T-helper 17 cell (primary cell): ENCODE measurements around the gene AP4E1. TPM values are rescaled to one million over a fixed set of nuclear protein-coding genes. Genes with fewer than 3 reads are reported as not detected.
A peak's percentile ranks its signal among the peaks of the same experiment; 100 is the strongest.
"Not testable (repeated sequence)": the region's sequence is repeated elsewhere in the genome, so short reads cannot be mapped to it uniquely, and the experiment has no call there.

Experiments
- ATAC-seq: fragments of 150-1000 bp; cut with Tn5 transposase; 2 replicates; pipeline ENCODE4 v1.10.0; 2021; ENCODE audit warnings: mild to moderate bottlenecking, moderate library complexity
- DNase-seq, 3 donors: peaks; one replicate each; pipeline versions ENCODE4 v3.0.0 to v3.0.0-alpha.2; 2020 to 2021
- H3K9me3 ChIP-seq: one replicate; pipeline ENCODE4 v1.7.0; 2013; ENCODE audit warnings: low read length, mild to moderate bottlenecking; ENCODE audit not compliant: control insufficient read depth, poor library complexity, severe bottlenecking
- H3K27ac Mint-ChIP-seq: one replicate; pipeline ENCODE4 v1.8.0; 2022; ENCODE audit warnings: mild to moderate bottlenecking, moderate library complexity, mixed read lengths
- H3K27me3 Mint-ChIP-seq: one replicate; pipeline ENCODE4 v1.8.0; 2022; ENCODE audit warnings: mixed read lengths
- H3K36me3 Mint-ChIP-seq: one replicate; pipeline ENCODE4 v1.8.0; 2022; ENCODE audit warnings: low read depth, mixed read lengths
- H3K4me1 Mint-ChIP-seq: one replicate; pipeline ENCODE4 v1.8.0; 2022; ENCODE audit warnings: mild to moderate bottlenecking, mixed read lengths
- H3K4me3 Mint-ChIP-seq: one replicate; pipeline ENCODE4 v1.8.0; 2022; ENCODE audit warnings: mild to moderate bottlenecking, moderate library complexity, mixed read lengths
- total RNA-seq, 4 donors: library from RNA in 2 of 4; stranded (reverse) in 2 of 4; gene quantifications; one replicate each; pipeline ENCODE4 v1.2.3 and lab custom pipeline; 2022 to 2026

AP4E1 gene
- total RNA-seq (1 to 10 TPM; 7.6 to 9.6 TPM), total RNA-seq (lab: John Stamatoyannopoulos, UW) (24.4 to 36.5 reads per million in 2 donors)

- DNase-seq (peak; percentile 93 to 96 (median 94)), ATAC-seq (peak; percentile 63)
- Mint-ChIP-seq H3K4me3 (peak within 1 kb of the TSS; percentile 97), H3K4me1 (peaks cover 20% of the 10 kb centered on the region), H3K27me3 (no peaks in the 10 kb centered on the region), H3K36me3 (peaks cover 8% of the 10 kb centered on the region), H3K27ac (peak within 1 kb of the TSS; percentile 99)
- H3K9me3 ChIP-seq: no peaks in the 10 kb centered on the region
These were observed at the start of gene AP4E1 for GRCh38 chr15:50908209-50909009. TSS of gene AP4E1 (plus strand) at chr15:50908683. CDS start at chr15:50908779, 96 bp downstream.

- H3K9me3 ChIP-seq: no peaks in the 10 kb centered on the region
- no peak overlapping the region for H3K27ac Mint-ChIP-seq
- peaks cover 8% of the 10 kb centered on the region for H3K36me3 Mint-ChIP-seq
- DNase-seq (no peak), ATAC-seq (no peak)
- peaks cover 12% of the 10 kb centered on the region for H3K27me3 Mint-ChIP-seq
- H3K4me3 Mint-ChIP-seq: no peak overlapping the region
- no peaks in the 10 kb centered on the region for H3K4me1 Mint-ChIP-seq
These were observed 47.7 kb upstream of the AP4E1 start for GRCh38 chr15:50860824-50861223.

- H3K4me1 Mint-ChIP-seq: peaks cover 3% of the 10 kb centered on the region
- DNase-seq (no peak), ATAC-seq (no peak)
- H3K4me3 Mint-ChIP-seq: no peak overlapping the region
- no peak overlapping the region for H3K27ac Mint-ChIP-seq
- H3K36me3 Mint-ChIP-seq: peaks cover 5% of the 10 kb centered on the region
- H3K27me3 Mint-ChIP-seq: peaks cover 7% of the 10 kb centered on the region
- H3K9me3 ChIP-seq: no peaks in the 10 kb centered on the region
These were observed 45.9 kb upstream of the AP4E1 start for GRCh38 chr15:50862553-50862952.

GRCh38 chr15:50864873-50865272 is 43.6 kb upstream of the AP4E1 start:
- H3K9me3 ChIP-seq: no peaks in the 10 kb centered on the region
- ATAC-seq (no peak), DNase-seq (no peak)
- Mint-ChIP-seq H3K36me3 (peaks cover 3% of the 10 kb centered on the region), H3K27me3 (peaks cover 5% of the 10 kb centered on the region), H3K4me3 (no peak overlapping the region), H3K4me1 (peaks cover 3% of the 10 kb centered on the region), H3K27ac (no peak overlapping the region)

GRCh38 chr15:50865515-50866353 is 42.7 kb upstream of the AP4E1 start:
- H3K9me3 ChIP-seq: no peaks in the 10 kb centered on the region
- ATAC-seq: no peak
- H3K4me3 Mint-ChIP-seq: no peak overlapping the region
- peaks cover 3% of the 10 kb centered on the region for H3K36me3 Mint-ChIP-seq
- H3K27me3 Mint-ChIP-seq: peaks cover 14% of the 10 kb centered on the region
- peaks cover 3% of the 10 kb centered on the region for H3K4me1 Mint-ChIP-seq
- no peak overlapping the region for H3K27ac Mint-ChIP-seq
- no peak for DNase-seq

GRCh38 chr15:50871832-50872231 is 36.7 kb upstream of the AP4E1 start:
- no peaks in the 10 kb centered on the region for H3K36me3 Mint-ChIP-seq
- H3K27me3 Mint-ChIP-seq: peaks cover 45% of the 10 kb centered on the region
- H3K9me3 ChIP-seq: no peaks in the 10 kb centered on the region
- ATAC-seq: no peak
- DNase-seq: no peak
- peaks cover 6% of the 10 kb centered on the region for H3K4me1 Mint-ChIP-seq
- no peak overlapping the region for H3K4me3 Mint-ChIP-seq
- no peak overlapping the region for H3K27ac Mint-ChIP-seq

GRCh38 chr15:50872832-50873426 is 35.6 kb upstream of the AP4E1 start:
- ATAC-seq (no peak), DNase-seq (no peak)
- H3K9me3 ChIP-seq: no peaks in the 10 kb centered on the region
- peaks cover 6% of the 10 kb centered on the region for H3K4me1 Mint-ChIP-seq
- no peak overlapping the region for H3K27ac Mint-ChIP-seq
- peaks cover 45% of the 10 kb centered on the region for H3K27me3 Mint-ChIP-seq
- no peaks in the 10 kb centered on the region for H3K36me3 Mint-ChIP-seq
- no peak overlapping the region for H3K4me3 Mint-ChIP-seq

- H3K4me3 Mint-ChIP-seq: no peak overlapping the region
- no peak overlapping the region for H3K27ac Mint-ChIP-seq
These were observed 34.5 kb upstream of the AP4E1 start for GRCh38 chr15:50873935-50874361.

GRCh38 chr15:50875238-50875637 is 33.2 kb upstream of the AP4E1 start:
- not testable (repeated sequence) for H3K27ac Mint-ChIP-seq, H3K9me3 ChIP-seq, H3K36me3 Mint-ChIP-seq, ATAC-seq, DNase-seq
- peak overlapping the region; percentile 41 for H3K4me3 Mint-ChIP-seq
- peaks cover 37% of the 10 kb centered on the region for H3K27me3 Mint-ChIP-seq
- peaks cover 17% of the 10 kb centered on the region for H3K4me1 Mint-ChIP-seq

More at GRCh38 chr15:50873935-50874361, 34.5 kb upstream of the AP4E1 start:
- peaks cover 11% of the 10 kb centered on the region for H3K4me1 Mint-ChIP-seq
- ATAC-seq: no peak
- H3K9me3 ChIP-seq: no peaks in the 10 kb centered on the region
- H3K27me3 Mint-ChIP-seq: peaks cover 45% of the 10 kb centered on the region
- H3K36me3 Mint-ChIP-seq: no peaks in the 10 kb centered on the region
- no peak for DNase-seq

GRCh38 chr15:50876260-50876988 is 32.1 kb upstream of the AP4E1 start:
- Mint-ChIP-seq H3K4me1 (peaks cover 22% of the 10 kb centered on the region), H3K27me3 (peaks cover 25% of the 10 kb centered on the region), H3K36me3 (no peaks in the 10 kb centered on the region), H3K4me3 (peak overlapping the region; percentile 88), H3K27ac (peak overlapping the region; percentile 92)
- H3K9me3 ChIP-seq: no peaks in the 10 kb centered on the region
- ATAC-seq: peak; percentile 35
- DNase-seq: no peak

- Mint-ChIP-seq H3K4me1 (peaks cover 22% of the 10 kb centered on the region), H3K27me3 (peaks cover 19% of the 10 kb centered on the region), H3K27ac (peak overlapping the region; percentile 92), H3K4me3 (peak overlapping the region; percentile 88), H3K36me3 (no peaks in the 10 kb centered on the region)
- no peaks in the 10 kb centered on the region for H3K9me3 ChIP-seq
- ATAC-seq (peak; percentile 77), DNase-seq (peak; percentile 24 to 66 (median 43))
These were observed 31.5 kb upstream of the AP4E1 start for GRCh38 chr15:50876989-50877360.

- Mint-ChIP-seq H3K36me3 (no peaks in the 10 kb centered on the region), H3K4me3 (no peak overlapping the region), H3K4me1 (peaks cover 30% of the 10 kb centered on the region), H3K27me3 (peaks cover 8% of the 10 kb centered on the region), H3K27ac (peak overlapping the region; percentile 92)
- H3K9me3 ChIP-seq: no peaks in the 10 kb centered on the region
- DNase-seq: no peak
- ATAC-seq: peak; percentile 38
These were observed 29.4 kb upstream of the AP4E1 start for GRCh38 chr15:50879016-50879617.
